NCI-H187 treated with DMSO at 0.1 percent for 48 hours (cell line): ENCODE data around the gene FGF18.
"Not testable (repeated sequence)": the region's sequence is repeated elsewhere in the genome, so short reads cannot be mapped to it uniquely, and the experiment has no call there.

Experiments
- DNase-seq: peaks from one replicate; lab custom pipeline; 2025; lab: John Stamatoyannopoulos, UW

The FGF18 gene

DNA sequence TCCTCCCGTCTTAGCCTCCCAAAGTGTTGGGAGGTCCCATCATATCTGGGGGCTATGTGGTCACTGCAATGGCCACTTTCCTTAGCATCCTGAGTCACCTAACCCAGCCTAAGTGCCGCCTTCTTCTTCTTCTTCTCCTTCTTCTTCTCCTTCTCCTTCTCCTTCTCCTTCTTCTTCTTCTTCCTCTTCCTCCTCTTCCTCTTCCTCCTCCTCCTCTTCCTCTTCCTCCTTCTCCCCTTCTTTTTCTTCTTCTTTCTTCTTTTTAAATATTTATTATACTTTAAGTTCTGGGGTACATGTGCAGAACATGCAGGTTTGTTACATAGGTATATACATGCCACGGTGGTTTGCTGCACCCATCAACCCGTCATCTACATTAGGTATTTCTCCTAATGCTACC is 78.0 kb downstream of the FGF18 start:
- DNase-seq, result not testable (repeated sequence)

DNA sequence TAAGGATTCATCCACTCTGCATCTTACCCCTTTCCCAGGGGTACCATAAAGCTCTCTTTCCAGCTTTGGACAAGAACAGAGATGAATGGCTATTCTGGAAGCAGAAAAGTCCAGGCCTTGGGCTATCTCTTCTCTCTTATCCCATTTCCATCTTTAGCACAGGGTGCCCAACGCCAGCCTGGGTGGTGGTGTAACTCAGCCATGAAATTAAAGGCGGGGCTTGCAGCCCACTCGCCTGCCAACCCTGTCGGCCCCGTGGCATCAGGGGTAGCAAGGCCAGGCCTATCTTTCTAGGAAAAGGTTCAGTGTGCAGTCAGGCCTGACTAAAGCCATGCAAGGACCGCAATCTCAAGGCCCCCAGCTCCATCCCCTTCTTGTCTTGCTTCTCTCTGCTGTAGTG is 78.7 kb downstream of the FGF18 start:
- no peak for DNase-seq

DNA sequence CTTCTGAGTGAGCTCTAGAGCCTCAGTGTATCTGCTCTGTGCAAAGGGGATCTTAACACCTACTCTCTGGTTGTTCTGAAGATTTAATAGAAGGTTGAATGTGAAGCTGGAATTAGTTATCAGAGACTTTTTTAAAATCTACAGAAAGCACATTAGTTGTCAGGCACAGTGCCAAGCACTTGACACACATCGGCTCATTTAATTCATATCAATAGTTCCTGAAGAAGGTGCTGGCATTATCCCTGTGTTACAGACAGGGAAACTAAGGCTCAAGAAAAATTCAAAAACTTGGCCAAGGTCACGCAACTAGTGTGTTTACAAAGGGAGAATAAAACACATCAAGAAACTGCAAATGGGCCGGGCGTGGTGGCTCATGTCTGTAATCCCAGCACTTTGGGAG is 80.2 kb downstream of the FGF18 start:
- no peak for DNase-seq

DNA sequence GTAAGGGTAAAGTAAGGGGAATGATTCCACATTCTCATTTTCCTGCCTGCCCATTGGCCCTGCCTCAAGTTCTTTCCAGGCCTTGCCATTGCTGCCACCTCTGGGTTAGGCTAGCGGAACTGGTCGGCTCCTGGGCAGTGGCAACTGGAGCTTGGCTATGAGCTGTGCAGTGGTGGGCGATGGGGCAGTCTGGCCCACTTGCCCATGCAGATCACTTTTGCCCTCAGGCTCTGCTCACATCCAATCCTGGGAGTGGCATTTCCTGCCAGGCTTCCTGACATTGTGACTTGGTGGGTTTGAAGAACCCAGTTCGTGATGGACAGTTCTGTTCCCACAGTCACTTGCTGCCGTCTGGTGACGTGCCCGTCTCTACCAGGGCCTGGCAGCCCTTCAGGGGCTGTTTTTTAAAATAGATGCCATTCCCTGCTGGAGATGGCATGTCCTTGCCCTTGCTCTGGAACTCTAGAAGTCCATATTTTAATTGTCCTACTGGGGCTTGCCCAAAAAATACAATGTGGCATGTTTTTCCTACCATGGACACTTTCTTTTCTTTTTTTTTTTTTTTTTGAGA is 86.1 kb downstream of the FGF18 start:
- DNase-seq, result no peak

DNA sequence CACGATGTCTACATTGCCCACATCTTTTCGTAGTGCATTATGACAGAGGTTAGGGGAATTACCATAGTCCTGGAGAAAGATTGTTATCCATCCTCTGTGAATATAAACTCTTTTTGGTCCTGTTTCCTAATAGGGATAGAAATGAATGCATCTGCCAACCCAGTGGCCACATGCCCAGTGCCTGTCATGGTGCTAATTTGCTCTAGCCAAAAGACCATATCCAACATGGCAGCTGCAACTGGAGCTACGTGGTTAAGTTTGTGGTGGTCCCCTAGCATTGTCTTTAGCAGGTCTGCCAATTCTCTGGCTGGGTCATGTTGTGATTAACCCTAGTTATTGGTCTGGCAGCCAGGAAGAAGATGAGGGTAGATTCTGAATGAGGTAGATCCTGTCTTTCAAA is 87.5 kb downstream of the FGF18 start:
- no peak for DNase-seq
